ENCODE data around the gene ACTA2. TPM values are rescaled to one million over a fixed set of nuclear protein-coding genes. Genes with fewer than 3 reads are reported as not detected.

Gene ACTA2
- total and polyA plus RNA-seq, 2 donors (not counting 1 experiment from before 2014, with no cell fraction given), result 1.8 to 3.7 TPM

DNA sequence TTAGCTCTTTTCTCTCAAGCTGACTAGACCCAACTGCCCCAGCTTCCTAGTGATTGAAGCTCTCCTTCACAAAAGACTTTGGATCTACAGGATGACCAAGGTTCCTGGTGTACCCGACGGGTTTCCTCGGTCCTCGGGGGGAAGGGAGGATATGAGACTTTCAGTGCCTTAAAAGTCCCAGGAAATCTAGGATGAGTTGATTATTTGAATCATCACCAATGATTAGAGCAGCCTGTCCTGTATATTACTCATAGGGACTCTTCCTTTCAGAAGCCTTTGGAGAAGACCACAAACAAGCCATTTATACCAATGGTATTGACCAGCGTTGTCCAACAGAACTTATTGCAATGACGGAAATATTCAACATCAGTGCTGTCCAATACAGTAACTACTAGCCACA lies 6.1 kb upstream of the ACTA2 start:
- H3K27me3 Mint-ChIP-seq, result no peaks in the 10 kb centered on the region
- no peaks in the 10 kb centered on the region for H3K79me2 ChIP-seq (ENCODE audit: control insufficient read depth, insufficient read depth, low read length)
- no peak for ATAC-seq (ENCODE audit: low read depth)
- WGBS (ENCODE audit: insufficient coverage), result no CpG with 5 or more reads among the region's 6 CpGs
- H3K4me3 ChIP-seq (ENCODE audit: control extremely low read depth in 1 of 5, extremely low read depth in 1 of 5, insufficient read depth in 1 of 5, low read depth in 2 of 5, low read length in 4 of 5), result no peak overlapping the region
- no peak overlapping the region for H3K4me2 ChIP-seq (replicated peaks; ENCODE audit: low read depth, low read length, poor library complexity, severe bottlenecking)
- no peaks in the 10 kb centered on the region for H4K20me1 ChIP-seq (ENCODE audit: control insufficient read depth, insufficient read depth, low read length, poor library complexity, severe bottlenecking)
- intact Hi-C loops (cut with micrococcal nuclease), result no loop called here
- no peaks in the 10 kb centered on the region for H3K9me3 Mint-ChIP-seq (ENCODE audit: insufficient read depth)
- no peaks in the 10 kb centered on the region for H3K4me1 ChIP-seq (ENCODE audit: control insufficient read depth in 2 of 2, insufficient read depth in 2 of 2, low read length in 2 of 2)
- H2AFZ ChIP-seq (ENCODE audit: insufficient read depth, low read depth, low read length, poor library complexity, severe bottlenecking), result no peak overlapping the region
- no peaks in the 10 kb centered on the region for H3K4me1 Mint-ChIP-seq
- H3K27ac ChIP-seq (ENCODE audit: low read length in 2 of 2), result no peak overlapping the region
- no peak overlapping the region for H3K4me3 Mint-ChIP-seq
- ChIA-PET POLR2A (no interaction called here), CTCF (interaction anchor here (0.6 to 1.0 kb wide), 2 partner anchors 22 to 24 kb away, joined by 3 read pairs; no protein-coding TSS in a partner anchor)
- H3K36me3 ChIP-seq (replicated peaks in 1 of 2; ENCODE audit: control extremely low read depth in 1 of 2, control insufficient read depth in 1 of 2, extremely low read depth in 1 of 2, insufficient read depth in 2 of 2, low read length in 1 of 2), result no peaks in the 10 kb centered on the region
- H3K27me3 ChIP-seq (replicated peaks in 1 of 4; ENCODE audit: control extremely low read depth in 1 of 4, control insufficient read depth in 3 of 4, insufficient read depth in 4 of 4, low read length in 3 of 4), result no peaks in the 10 kb centered on the region
- H3K9me3 ChIP-seq (ENCODE audit: control extremely low read depth in 1 of 3, control insufficient read depth in 2 of 3, insufficient read depth in 1 of 3, low read length in 2 of 3), result peaks cover under 1 to 4% (median 1%) of the 10 kb centered on the region in 3 donors
- H3K9ac ChIP-seq (ENCODE audit: low read length), result no peak overlapping the region
- DNase-seq, result no peak
- H3K27ac Mint-ChIP-seq, result no peak overlapping the region
- TF ChIP-seq, protein P1, sequence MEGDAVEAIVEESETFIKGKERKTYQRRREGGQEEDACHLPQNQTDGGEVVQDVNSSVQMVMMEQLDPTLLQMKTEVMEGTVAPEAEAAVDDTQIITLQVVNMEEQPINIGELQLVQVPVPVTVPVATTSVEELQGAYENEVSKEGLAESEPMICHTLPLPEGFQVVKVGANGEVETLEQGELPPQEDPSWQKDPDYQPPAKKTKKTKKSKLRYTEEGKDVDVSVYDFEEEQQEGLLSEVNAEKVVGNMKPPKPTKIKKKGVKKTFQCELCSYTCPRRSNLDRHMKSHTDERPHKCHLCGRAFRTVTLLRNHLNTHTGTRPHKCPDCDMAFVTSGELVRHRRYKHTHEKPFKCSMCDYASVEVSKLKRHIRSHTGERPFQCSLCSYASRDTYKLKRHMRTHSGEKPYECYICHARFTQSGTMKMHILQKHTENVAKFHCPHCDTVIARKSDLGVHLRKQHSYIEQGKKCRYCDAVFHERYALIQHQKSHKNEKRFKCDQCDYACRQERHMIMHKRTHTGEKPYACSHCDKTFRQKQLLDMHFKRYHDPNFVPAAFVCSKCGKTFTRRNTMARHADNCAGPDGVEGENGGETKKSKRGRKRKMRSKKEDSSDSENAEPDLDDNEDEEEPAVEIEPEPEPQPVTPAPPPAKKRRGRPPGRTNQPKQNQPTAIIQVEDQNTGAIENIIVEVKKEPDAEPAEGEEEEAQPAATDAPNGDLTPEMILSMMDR (IDR thresholded peaks at IDR 0.05), result no peak
- no peak for TF ChIP-seq EZH2 (IDR thresholded peaks at IDR 0.05; ENCODE audit: borderline replicate concordance, insufficient read depth, low read depth, low read length, poor library complexity, severe bottlenecking)

DNA sequence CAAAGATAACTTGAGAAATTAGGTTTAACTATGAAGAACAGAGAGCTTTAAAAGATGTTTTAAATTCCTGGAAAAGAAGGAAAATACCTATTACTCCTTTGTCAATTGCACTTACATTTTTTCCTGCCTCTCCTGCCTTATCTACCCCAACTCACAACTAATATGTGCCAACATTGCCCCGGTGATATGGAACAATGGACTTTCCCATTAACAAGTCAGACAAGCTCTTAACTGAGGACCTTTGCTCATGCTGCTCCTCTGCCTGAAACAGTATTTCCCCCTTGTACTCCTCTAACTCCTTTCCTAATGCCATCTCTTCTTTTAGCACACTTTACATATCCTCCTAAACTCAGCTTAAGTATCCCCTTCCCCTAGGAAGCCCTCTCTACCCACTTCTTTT lies 4.8 kb upstream of the ACTA2 start:
- H3K9me3 ChIP-seq (ENCODE audit: control extremely low read depth in 1 of 3, control insufficient read depth in 2 of 3, insufficient read depth in 1 of 3, low read length in 2 of 3), result peaks cover 1 to 7% (median 4%) of the 10 kb centered on the region in 3 donors
- H3K9ac ChIP-seq (ENCODE audit: low read length), result no peak overlapping the region
- ATAC-seq (ENCODE audit: low read depth) (no peak), DNase-seq (no peak)
- H3K4me2 ChIP-seq (replicated peaks; ENCODE audit: low read depth, low read length, poor library complexity, severe bottlenecking), result no peak overlapping the region
- no peaks in the 10 kb centered on the region for H4K20me1 ChIP-seq (ENCODE audit: control insufficient read depth, insufficient read depth, low read length, poor library complexity, severe bottlenecking)
- ChIA-PET POLR2A (no interaction called here), CTCF (interaction anchor here (0.7 to 1.5 kb wide), 4 partner anchors 23 to 122 kb away, joined by 3 to 6 read pairs (median 4); no protein-coding TSS in a partner anchor)
- no peak overlapping the region for H2AFZ ChIP-seq (ENCODE audit: insufficient read depth, low read depth, low read length, poor library complexity, severe bottlenecking)
- no peaks in the 10 kb centered on the region for H3K27me3 Mint-ChIP-seq
- intact Hi-C loops (cut with micrococcal nuclease), result no loop called here
- no peak for TF ChIP-seq EZH2 (IDR thresholded peaks at IDR 0.05; ENCODE audit: borderline replicate concordance, insufficient read depth, low read depth, low read length, poor library complexity, severe bottlenecking)
- TF ChIP-seq, protein P1 (IDR thresholded peaks at IDR 0.05), result no peak
- H3K4me1 Mint-ChIP-seq, result no peaks in the 10 kb centered on the region
- H3K27ac ChIP-seq (ENCODE audit: low read length in 2 of 2), result no peak overlapping the region
- H3K4me1 ChIP-seq (ENCODE audit: control insufficient read depth in 2 of 2, insufficient read depth in 2 of 2, low read length in 2 of 2), result no peaks in the 10 kb centered on the region
- no peak overlapping the region for H3K27ac Mint-ChIP-seq
- H3K36me3 ChIP-seq (replicated peaks in 1 of 2; ENCODE audit: control extremely low read depth in 1 of 2, control insufficient read depth in 1 of 2, extremely low read depth in 1 of 2, insufficient read depth in 2 of 2, low read length in 1 of 2), result no peaks in the 10 kb centered on the region
- H3K9me3 Mint-ChIP-seq (ENCODE audit: insufficient read depth), result no peaks in the 10 kb centered on the region
- no peak overlapping the region for H3K4me3 ChIP-seq (ENCODE audit: control extremely low read depth in 1 of 5, extremely low read depth in 1 of 5, insufficient read depth in 1 of 5, low read depth in 2 of 5, low read length in 4 of 5)
- no peaks in the 10 kb centered on the region for H3K79me2 ChIP-seq (ENCODE audit: control insufficient read depth, insufficient read depth, low read length)
- no peak overlapping the region for H3K4me3 Mint-ChIP-seq
- 92% methylated on average over 1 of the region's 1 CpG for WGBS (ENCODE audit: insufficient coverage)
- H3K27me3 ChIP-seq (replicated peaks in 1 of 4; ENCODE audit: control extremely low read depth in 1 of 4, control insufficient read depth in 3 of 4, insufficient read depth in 4 of 4, low read length in 3 of 4), result no peaks in the 10 kb centered on the region
